Purkinje cell (primary cell): Measurements from ENCODE around the gene LEPROT. TPM values are rescaled to one million over a fixed set of nuclear protein-coding genes. Genes with fewer than 3 reads are reported as not detected.

Source experiments
- polyA plus RNA-seq: library from polyadenylated mRNA; unstranded; fragments of >200 nt; fragmentation: Nextera tagmentation; gene quantifications from 2 replicates; pipeline ENCODE4 v1.2.1, GENCODE V29; 2014

The LEPROT gene
- 8.0 and 10.4 TPM in 2 replicates for polyA plus RNA-seq

GRCh38 chr1:65420590-65421350 lies at the start of gene LEPROT, which contains the start of gene LEPR:
Gene LEPROT, plus strand, starts transcription at chr1:65420668. Its CDS starts 57 bp downstream, at chr1:65420725.
Gene LEPR, plus strand, starts transcription at chr1:65420668. Its CDS starts 144,898 bp downstream, at chr1:65565566.

Other genes with a start within 250 kb of the LEPROT start
- gene DNAJC6, start 111.1 kb upstream of the LEPROT start, polyA plus RNA-seq = 92.3 and 101 TPM in 2 replicates
- 0.48 and 3.1 TPM in 2 replicates for gene LEPR, start within 50 bp of the LEPROT start, polyA plus RNA-seq